ENCODE measurements around the gene EXO1. TPM values are rescaled to one million over a fixed set of nuclear protein-coding genes. Genes with fewer than 3 reads are reported as not detected.

EXO1 gene
- total RNA-seq, 2 donors from 2014 or later, result 21.7 to 30.9 TPM

DNA sequence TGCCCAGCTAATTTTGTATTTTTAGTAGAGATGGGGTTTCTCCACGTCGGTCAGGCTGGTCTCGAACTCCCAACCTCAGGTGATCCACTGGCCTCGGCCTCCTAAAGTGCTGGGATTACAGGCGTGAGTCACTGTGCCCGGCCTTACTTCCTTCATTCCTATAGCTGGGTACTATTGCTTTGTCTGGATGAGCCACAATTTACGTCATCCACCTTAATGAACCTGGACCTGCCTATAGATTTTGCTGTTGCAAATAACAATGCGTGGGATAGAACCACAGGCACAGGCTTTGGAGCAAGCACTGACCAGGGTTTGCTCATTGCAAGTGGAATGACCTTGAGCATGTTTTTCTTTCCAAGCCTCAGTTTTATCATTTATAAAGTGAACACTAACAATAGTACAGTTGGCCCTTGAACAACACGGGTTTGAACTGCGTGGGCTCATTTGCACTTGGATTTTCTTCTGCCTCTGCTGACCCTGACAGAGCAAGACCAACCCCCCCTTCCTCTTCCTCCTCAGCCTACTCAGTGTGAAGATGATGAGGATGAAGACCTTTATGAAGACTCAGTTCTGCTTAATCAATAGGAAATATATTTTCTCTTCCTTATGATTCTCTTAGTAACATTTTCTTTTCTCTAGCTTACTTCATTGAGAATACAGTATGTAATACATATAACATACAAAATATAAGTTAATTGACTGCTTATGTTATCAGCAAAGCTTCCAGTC lies 76.2 kb downstream of the EXO1 start:
- H3K9me3 ChIP-seq (ENCODE audit: control insufficient read depth, low read length), result no peaks in the 10 kb centered on the region

DNA sequence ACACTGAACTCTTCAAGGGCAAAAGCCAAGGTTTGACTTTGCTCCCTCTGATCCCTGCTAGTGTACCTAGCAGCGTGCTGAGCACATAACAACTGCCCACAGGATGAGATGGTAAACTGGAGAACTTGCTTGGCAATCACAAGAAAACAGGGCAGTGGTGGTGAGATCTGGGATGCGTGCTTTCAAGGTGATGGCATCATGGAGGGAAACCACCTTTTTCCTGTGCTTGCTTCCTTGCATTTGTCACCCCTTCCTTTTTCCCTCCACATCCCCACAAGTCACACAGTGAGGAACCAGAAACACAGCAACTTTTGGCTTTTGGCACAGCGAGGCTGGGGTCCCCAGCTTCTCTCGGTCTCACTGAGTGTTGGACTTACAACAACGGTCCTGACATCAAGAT lies 78.1 kb downstream of the EXO1 start:
- Histone ChIP-seq H3K9me3 (ENCODE audit: control insufficient read depth, low read length) (no peaks in the 10 kb centered on the region), H3K4me1 (ENCODE audit: control insufficient read depth, insufficient read depth, low read length) (no peaks in the 10 kb centered on the region), H3K9ac (ENCODE audit: extremely low read depth, low read length, poor library complexity, severe bottlenecking) (no peak overlapping the region), H3K27ac (ENCODE audit: low read depth, low read length) (no peak overlapping the region), H3K27me3 (ENCODE audit: control insufficient read depth, insufficient read depth, low read length, poor library complexity, severe bottlenecking) (no peaks in the 10 kb centered on the region), H3K36me3 (ENCODE audit: control insufficient read depth, insufficient read depth, low read length) (no peaks in the 10 kb centered on the region), H3K4me3 (ENCODE audit: low read length) (no peak overlapping the region)
- H3K4me1 Mint-ChIP-seq, result no peaks in the 10 kb centered on the region
- no peaks in the 10 kb centered on the region for H3K36me3 Mint-ChIP-seq (ENCODE audit: low read depth)
- TF ChIP-seq, protein P1, sequence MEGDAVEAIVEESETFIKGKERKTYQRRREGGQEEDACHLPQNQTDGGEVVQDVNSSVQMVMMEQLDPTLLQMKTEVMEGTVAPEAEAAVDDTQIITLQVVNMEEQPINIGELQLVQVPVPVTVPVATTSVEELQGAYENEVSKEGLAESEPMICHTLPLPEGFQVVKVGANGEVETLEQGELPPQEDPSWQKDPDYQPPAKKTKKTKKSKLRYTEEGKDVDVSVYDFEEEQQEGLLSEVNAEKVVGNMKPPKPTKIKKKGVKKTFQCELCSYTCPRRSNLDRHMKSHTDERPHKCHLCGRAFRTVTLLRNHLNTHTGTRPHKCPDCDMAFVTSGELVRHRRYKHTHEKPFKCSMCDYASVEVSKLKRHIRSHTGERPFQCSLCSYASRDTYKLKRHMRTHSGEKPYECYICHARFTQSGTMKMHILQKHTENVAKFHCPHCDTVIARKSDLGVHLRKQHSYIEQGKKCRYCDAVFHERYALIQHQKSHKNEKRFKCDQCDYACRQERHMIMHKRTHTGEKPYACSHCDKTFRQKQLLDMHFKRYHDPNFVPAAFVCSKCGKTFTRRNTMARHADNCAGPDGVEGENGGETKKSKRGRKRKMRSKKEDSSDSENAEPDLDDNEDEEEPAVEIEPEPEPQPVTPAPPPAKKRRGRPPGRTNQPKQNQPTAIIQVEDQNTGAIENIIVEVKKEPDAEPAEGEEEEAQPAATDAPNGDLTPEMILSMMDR (conservative IDR thresholded peaks at IDR 0.05), result no peak
- H3K4me3 Mint-ChIP-seq, result no peak overlapping the region
- H3K27me3 Mint-ChIP-seq (ENCODE audit: insufficient read depth), result no peaks in the 10 kb centered on the region
- 84 to 95% methylated on average over 2 to 5 of the region's 5 CpGs for WGBS, 2 experiments (ENCODE audit: insufficient coverage in 1 of 2, insufficient read length in 1 of 2)
- no peaks in the 10 kb centered on the region for H3K9me3 Mint-ChIP-seq
- H3K27ac Mint-ChIP-seq, result no peak overlapping the region
- DNase-seq, result no peak

More for the DNA sequence above, 76.2 kb downstream of the EXO1 start:
- Mint-ChIP-seq H3K4me1 (no peaks in the 10 kb centered on the region), H3K27ac (no peak overlapping the region), H3K4me3 (no peak overlapping the region), H3K27me3 (ENCODE audit: insufficient read depth) (no peaks in the 10 kb centered on the region), H3K36me3 (ENCODE audit: low read depth) (no peaks in the 10 kb centered on the region), H3K9me3 (no peaks in the 10 kb centered on the region)
- H3K27ac ChIP-seq (ENCODE audit: low read depth, low read length), result no peak overlapping the region
- no peaks in the 10 kb centered on the region for H3K27me3 ChIP-seq (ENCODE audit: control insufficient read depth, insufficient read depth, low read length, poor library complexity, severe bottlenecking)
- H3K4me1 ChIP-seq (ENCODE audit: control insufficient read depth, insufficient read depth, low read length), result no peaks in the 10 kb centered on the region
- no peak overlapping the region for H3K4me3 ChIP-seq (ENCODE audit: low read length)
- no peaks in the 10 kb centered on the region for H3K36me3 ChIP-seq (ENCODE audit: control insufficient read depth, insufficient read depth, low read length)
- no peak overlapping the region for H3K9ac ChIP-seq (ENCODE audit: extremely low read depth, low read length, poor library complexity, severe bottlenecking)
- WGBS, 2 experiments (ENCODE audit: insufficient coverage in 1 of 2, insufficient read length in 1 of 2), result 82 to 84% methylated on average over 5 to 10 of the region's 10 CpGs
- TF ChIP-seq, protein P1 (conservative IDR thresholded peaks at IDR 0.05), result no peak
- no peak for DNase-seq

DNA sequence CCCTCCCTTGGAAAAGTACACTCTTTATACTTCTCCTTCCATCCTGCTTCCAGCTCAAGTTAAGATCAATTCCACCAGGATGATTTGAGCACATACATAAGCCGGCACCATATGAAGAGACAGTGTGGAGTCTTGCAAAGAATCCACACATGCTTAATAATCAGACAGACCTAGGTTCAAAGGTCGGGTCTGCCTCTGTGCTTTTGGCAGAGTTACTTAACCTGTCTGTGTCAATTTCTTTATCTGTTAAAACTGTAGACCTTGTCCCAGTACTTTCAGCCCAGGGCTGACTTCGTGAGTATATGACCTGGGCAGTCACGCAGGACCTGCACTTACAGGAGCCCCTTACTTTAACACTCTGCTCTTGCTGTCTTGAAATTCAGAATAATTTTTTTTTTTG lies 79.3 kb downstream of the EXO1 start:
- H3K9ac ChIP-seq (ENCODE audit: extremely low read depth, low read length, poor library complexity, severe bottlenecking), result no peak overlapping the region
- H3K4me3 ChIP-seq (ENCODE audit: low read length), result no peak overlapping the region
- TF ChIP-seq, protein P1 (conservative IDR thresholded peaks at IDR 0.05), result no peak
- no peaks in the 10 kb centered on the region for H3K36me3 ChIP-seq (ENCODE audit: control insufficient read depth, insufficient read depth, low read length)
- 63 to 65% methylated on average over 3 to 4 of the region's 4 CpGs for whole genome bisulfite sequencing, 2 experiments (ENCODE audit: insufficient coverage in 1 of 2, insufficient read length in 1 of 2)
- no peaks in the 10 kb centered on the region for H3K9me3 ChIP-seq (ENCODE audit: control insufficient read depth, low read length)
- no peaks in the 10 kb centered on the region for H3K27me3 Mint-ChIP-seq (ENCODE audit: insufficient read depth)
- H3K4me3 Mint-ChIP-seq, result no peak overlapping the region
- no peak for DNase-seq
- no peaks in the 10 kb centered on the region for H3K27me3 ChIP-seq (ENCODE audit: control insufficient read depth, insufficient read depth, low read length, poor library complexity, severe bottlenecking)
- no peaks in the 10 kb centered on the region for H3K4me1 ChIP-seq (ENCODE audit: control insufficient read depth, insufficient read depth, low read length)
- H3K27ac ChIP-seq (ENCODE audit: low read depth, low read length), result no peak overlapping the region
- no peaks in the 10 kb centered on the region for H3K36me3 Mint-ChIP-seq (ENCODE audit: low read depth)
- H3K27ac Mint-ChIP-seq, result no peak overlapping the region
- no peaks in the 10 kb centered on the region for H3K9me3 Mint-ChIP-seq
- H3K4me1 Mint-ChIP-seq, result no peaks in the 10 kb centered on the region

Data from endodermal cell (in vitro differentiated cells).